Amygdala (tissue), 56 donors: ENCODE results near the gene FOXJ3.

Experiments used
- DNase-seq, 56 donors: peaks; one replicate each; lab custom pipeline; 2025; lab: John Stamatoyannopoulos, UW

Gene FOXJ3

GRCh38 chr1:42335809-42336518, 929 bp upstream of the FOXJ3 start:
- DNase-seq, result no peak

- peak in 48 of 56 donors; percentile 18 to 80 (median 54) for DNase-seq
Measured at GRCh38 chr1:42334240-42335049, 590 bp downstream of the FOXJ3 start.

DNA sequence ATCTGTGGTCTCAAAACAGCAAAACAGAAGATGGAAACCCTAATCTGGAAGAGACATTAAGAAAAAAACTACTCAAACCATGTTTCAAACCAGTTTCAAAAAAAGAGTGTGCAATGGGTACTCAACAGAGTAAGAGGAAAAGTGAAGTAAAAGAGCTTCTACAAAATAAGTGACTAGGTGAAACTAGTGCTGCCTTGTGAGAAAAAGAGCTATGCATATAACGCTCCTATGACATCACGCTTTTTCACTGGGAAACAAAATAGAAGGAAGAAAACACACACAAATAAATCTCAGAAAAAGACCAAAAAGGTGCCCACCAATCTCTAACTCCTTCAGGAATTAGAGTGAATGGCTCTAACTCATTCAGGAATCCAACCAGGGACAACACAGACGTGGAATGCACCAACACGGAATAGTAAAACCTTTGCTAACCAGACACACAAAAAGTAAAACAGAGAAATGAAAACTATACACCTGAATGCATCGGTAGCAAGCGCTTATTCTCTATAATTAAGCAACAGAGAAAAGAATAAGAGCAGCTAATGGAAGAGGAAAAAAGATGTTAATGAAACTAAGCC, 1.3 kb downstream of the FOXJ3 start:
- no peak for DNase-seq

- DNase-seq, result no peak
Measured at GRCh38 chr1:42332877-42333276, 2.2 kb downstream of the FOXJ3 start.

- DNase-seq, result no peak
Measured at GRCh38 chr1:42330215-42330614, 4.8 kb downstream of the FOXJ3 start.

DNA sequence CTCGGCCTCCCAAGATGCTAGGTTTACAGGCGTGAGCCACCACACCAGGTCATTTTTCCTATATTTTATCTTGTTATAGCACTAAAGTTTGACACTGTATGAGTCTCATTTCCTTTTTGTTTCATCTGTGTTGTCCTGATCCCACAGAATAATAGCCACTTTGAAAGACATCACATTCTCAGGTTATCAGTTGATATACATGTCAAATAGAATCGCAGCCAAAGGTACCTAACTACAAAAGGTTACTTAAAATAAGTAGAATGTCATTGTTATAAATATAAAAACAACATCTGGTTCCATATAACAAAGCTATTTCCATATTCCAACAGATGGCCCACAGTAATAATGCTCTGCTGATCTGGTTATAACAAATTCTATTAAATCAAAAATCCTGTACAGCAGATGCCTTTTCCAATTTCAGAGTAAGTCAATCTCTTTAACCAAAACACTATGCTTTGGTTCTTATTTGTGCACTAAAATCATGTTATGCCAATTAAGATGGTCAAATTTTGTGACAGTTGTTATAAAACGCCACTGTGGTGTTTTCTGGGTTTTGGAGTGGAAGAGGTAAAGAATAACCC, 6.0 kb downstream of the FOXJ3 start:
- DNase-seq, result no peak

DNA sequence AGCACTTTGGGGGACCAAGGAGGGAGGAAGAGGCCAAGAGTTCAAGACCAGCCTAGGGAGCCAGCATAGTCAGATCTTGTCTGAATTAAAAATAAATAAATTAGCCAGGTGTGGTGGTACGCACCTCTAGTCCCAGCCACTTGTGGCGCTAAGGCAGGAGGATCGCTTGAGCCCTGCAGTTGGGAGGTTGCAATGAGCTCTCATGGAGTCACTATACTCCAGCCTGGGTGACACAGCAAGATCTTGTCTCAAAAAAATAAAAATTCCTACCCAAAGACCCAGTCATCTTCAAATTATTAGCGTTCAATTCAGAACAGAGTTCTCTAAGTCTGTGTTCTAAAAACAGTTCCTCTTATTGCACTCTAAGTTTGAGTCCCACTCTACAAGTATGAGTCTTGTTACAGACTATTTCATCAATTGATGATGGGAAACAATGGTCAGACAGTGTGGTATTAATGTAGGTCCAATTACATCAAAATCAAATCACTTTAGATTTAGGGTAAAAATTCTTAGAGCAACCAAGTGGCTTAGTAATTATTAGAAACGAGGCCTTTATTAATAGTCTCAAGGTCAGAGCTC, 6.9 kb downstream of the FOXJ3 start:
- DNase-seq, result no peak

- DNase-seq, result no peak
Measured at GRCh38 chr1:42325014-42325402, 10.0 kb downstream of the FOXJ3 start.

DNA sequence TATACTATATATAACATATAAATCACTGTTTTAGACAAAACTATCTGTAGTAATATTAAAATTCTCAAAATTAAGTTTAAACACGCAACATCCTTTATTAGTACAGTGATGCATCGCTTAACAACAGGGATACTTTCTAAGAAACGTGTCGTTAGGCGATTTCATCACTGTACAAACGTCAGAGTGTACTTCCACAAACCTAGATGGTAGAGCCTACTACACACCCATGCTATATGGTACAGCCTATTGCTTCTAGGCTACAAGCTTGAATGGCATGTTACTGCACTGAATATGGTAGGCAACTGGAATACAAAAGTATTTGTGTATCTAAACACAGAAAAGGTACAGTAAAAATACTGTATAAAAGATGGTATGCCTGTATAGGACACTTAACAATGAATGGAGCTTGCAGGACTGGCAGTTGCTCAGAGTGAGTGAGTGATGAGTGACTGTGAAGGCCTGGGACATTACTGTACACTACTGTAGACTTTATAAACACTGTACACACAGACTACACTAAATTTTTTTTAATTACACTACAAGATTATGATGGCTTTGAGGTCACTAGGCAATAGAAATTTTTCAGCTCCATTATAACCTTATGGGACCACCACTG, 10.5 kb downstream of the FOXJ3 start:
- no peak for DNase-seq

- no peak for DNase-seq
Measured at GRCh38 chr1:42323551-42323950, 11.5 kb downstream of the FOXJ3 start.

GRCh38 chr1:42322577-42322976, 12.5 kb downstream of the FOXJ3 start:
- DNase-seq, result no peak

DNA sequence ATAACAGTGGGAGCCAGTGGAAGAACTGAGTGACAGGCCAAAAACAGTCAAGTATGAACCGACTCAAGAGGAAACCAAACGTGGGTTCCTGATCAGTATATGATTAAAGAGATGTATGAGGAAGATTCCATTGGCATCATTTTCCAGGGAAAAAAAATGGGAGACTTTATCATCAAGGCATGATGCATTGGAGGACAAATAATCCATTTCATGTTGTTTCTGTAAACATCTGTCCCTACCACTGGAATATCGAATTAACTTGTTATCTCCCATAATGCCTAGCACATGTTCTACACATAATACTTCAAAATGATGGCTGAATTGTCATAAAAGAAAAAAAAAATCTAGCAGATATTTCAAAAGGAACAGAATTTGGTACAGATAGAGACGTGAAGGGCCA, 13.3 kb downstream of the FOXJ3 start:
- no peak for DNase-seq

GRCh38 chr1:42320708-42321107, 14.3 kb downstream of the FOXJ3 start:
- no peak for DNase-seq

DNA sequence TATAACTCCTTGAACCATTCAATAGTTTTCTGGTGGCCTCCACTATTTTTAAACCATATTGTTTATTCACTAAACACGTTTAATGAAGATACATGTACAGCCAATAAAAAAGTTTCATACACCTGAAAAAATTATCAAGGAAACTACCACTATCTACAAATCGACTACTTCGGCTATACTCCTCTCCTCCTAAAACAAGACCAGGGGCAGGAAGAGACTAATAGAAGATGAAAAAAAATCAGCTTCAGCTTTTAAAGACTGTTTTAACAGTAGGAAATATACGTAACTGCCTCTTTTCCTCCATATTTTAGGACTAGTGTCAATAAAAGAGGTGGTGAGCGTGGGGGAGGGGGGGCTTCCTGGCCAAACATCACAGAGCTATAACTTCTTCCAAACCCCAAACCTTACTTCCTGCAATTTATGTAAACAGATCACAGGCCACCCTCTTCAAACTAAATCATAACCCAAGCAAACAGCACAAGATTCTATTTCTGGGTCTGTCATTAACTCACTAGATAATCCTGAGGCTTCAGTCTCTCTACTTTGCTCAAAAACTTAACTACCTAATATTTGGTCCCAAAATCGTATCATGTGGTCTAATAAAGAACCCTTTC, 15.1 kb downstream of the FOXJ3 start:
- no peak for DNase-seq

GRCh38 chr1:42319128-42319851, 15.7 kb downstream of the FOXJ3 start:
- DNase-seq, result no peak

DNA sequence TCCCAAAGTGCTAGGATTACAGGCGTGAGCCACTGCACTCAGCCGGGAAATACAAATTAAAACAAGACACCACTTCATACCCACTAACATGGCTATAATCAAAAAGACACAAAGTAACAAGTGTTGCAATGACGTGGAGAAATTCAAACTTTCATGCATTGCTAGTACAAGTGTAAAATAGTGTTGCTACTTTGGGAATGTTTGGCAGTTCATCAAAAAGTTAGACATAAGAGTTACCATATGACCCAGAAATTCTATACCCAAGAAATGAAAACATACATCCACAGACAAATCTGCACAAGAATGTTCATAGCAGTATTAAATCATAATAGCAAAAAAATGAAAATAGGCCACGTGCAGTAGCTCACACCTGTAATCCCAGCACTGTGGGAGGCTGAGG, 16.4 kb downstream of the FOXJ3 start:
- no peak for DNase-seq

GRCh38 chr1:42317308-42317707, 17.7 kb downstream of the FOXJ3 start:
- no peak for DNase-seq

GRCh38 chr1:42316292-42316691, 18.7 kb downstream of the FOXJ3 start:
- no peak for DNase-seq

GRCh38 chr1:42315500-42315899, 19.5 kb downstream of the FOXJ3 start:
- DNase-seq, result no peak
